ENCODE measurements around the gene UBE2D3. TPM values are rescaled to one million over a fixed set of nuclear protein-coding genes. Genes with fewer than 3 reads are reported as not detected.
A peak's percentile ranks its signal among the peaks of the same experiment; 100 is the strongest.

Gene UBE2D3
- total and polyA plus RNA-seq, 2 donors (not counting 1 experiment from before 2014, with no cell fraction given) = 403 to 427 TPM

DNA sequence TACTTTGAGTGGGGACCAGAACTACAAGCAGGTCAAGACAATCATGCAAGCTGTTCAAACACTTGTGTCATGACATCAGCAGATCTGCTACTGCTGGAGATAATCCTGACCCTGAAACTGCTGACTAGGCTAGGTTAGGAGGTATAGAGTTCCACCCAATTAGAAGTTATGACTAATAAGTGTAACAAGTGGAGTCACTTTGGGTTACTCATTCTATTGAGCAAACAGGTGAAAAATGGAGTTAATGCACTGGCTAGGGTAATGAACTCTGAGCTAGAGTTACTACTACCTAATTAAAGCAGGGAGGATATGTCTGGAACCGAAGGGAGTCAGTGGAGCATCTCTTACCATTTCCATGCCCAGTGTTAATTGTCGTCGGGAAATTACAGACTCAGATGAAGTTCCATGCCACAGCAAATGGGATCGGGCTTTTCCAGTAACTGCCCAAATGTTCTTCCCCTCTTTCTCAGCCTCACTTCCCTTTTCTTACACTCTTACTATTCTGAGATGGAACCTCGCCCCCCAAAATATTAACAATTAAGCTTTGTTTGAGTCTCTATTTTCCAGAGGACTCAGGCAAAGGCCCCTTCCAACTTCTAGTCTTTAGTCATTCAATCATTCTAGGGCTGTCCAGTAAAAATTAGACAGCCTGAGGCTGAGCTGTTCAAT is 46.7 kb downstream of the UBE2D3 start:
- Histone ChIP-seq H3K79me2 (ENCODE audit: control insufficient read depth, insufficient read depth, low read length) (no peaks in the 10 kb centered on the region), H3K9me3 (ENCODE audit: control insufficient read depth, insufficient read depth, low read depth, low read length) (no peaks in the 10 kb centered on the region), H3K27ac (ENCODE audit: insufficient read depth, low read length) (no peak overlapping the region), H3K27me3 (ENCODE audit: control insufficient read depth, insufficient read depth, low read length) (no peaks in the 10 kb centered on the region), H3K4me3 (replicated peaks in 1 of 4; ENCODE audit: control extremely low read depth in 1 of 4, insufficient read depth in 1 of 4, low read depth in 3 of 4, low read length in 4 of 4) (no peak overlapping the region), H2AFZ (ENCODE audit: low read length) (no peak overlapping the region), H3K9ac (ENCODE audit: insufficient read depth, low read length) (no peak overlapping the region), H3K4me2 (ENCODE audit: extremely low read depth, insufficient read depth, low read length) (no peak overlapping the region), H4K20me1 (ENCODE audit: control insufficient read depth, extremely low read depth, insufficient read depth, low read length) (no peaks in the 10 kb centered on the region), H3K4me1 (ENCODE audit: control insufficient read depth, extremely low read depth, insufficient read depth, low read length) (peaks cover 2% of the 10 kb centered on the region), H3K36me3 (ENCODE audit: control insufficient read depth, insufficient read depth, low read length) (no peaks in the 10 kb centered on the region)
- no peak for TF ChIP-seq EZH2 (IDR thresholded peaks at IDR 0.05; ENCODE audit: low read length, missing control alignments)
- TF ChIP-seq, protein P1, sequence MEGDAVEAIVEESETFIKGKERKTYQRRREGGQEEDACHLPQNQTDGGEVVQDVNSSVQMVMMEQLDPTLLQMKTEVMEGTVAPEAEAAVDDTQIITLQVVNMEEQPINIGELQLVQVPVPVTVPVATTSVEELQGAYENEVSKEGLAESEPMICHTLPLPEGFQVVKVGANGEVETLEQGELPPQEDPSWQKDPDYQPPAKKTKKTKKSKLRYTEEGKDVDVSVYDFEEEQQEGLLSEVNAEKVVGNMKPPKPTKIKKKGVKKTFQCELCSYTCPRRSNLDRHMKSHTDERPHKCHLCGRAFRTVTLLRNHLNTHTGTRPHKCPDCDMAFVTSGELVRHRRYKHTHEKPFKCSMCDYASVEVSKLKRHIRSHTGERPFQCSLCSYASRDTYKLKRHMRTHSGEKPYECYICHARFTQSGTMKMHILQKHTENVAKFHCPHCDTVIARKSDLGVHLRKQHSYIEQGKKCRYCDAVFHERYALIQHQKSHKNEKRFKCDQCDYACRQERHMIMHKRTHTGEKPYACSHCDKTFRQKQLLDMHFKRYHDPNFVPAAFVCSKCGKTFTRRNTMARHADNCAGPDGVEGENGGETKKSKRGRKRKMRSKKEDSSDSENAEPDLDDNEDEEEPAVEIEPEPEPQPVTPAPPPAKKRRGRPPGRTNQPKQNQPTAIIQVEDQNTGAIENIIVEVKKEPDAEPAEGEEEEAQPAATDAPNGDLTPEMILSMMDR (conservative IDR thresholded peaks at IDR 0.05 in 1 of 2, IDR thresholded peaks at IDR 0.05 in 1 of 2; ENCODE audit: low read depth in 1 of 2, low read length in 2 of 2) = no peak
- peak; percentile 29 to 39 for DNase-seq (ENCODE audit: low read depth in 2 of 2)

DNA sequence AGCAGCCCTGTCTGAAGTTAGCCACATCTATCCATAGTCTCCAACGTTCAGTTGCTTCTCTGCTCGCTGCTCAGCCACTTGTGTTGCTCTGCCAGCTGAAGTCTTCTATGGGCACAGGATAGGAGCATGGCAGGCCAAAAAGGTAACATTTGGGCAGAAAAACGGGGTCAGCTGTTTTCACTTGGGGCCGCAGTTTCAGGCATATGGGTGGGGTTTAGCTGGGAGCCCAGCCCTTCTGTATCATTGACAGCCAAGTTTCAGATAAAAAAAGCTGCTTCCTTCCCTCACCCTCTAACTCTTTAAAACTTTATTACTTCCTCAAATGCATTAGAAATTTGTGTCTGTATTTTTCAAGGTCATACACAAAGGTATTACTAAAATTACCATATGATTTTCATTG is 48.1 kb downstream of the UBE2D3 start:
- no peak overlapping the region for H2AFZ ChIP-seq (ENCODE audit: low read length)
- TF ChIP-seq, protein P1 (conservative IDR thresholded peaks at IDR 0.05 in 1 of 2, IDR thresholded peaks at IDR 0.05 in 1 of 2; ENCODE audit: low read depth in 1 of 2, low read length in 2 of 2) = no peak
- no peak for TF ChIP-seq EZH2 (IDR thresholded peaks at IDR 0.05; ENCODE audit: low read length, missing control alignments)
- no peaks in the 10 kb centered on the region for H3K27me3 ChIP-seq (ENCODE audit: control insufficient read depth, insufficient read depth, low read length)
- no peaks in the 10 kb centered on the region for H4K20me1 ChIP-seq (ENCODE audit: control insufficient read depth, extremely low read depth, insufficient read depth, low read length)
- no peak for DNase-seq (ENCODE audit: low read depth in 2 of 2)
- H3K9ac ChIP-seq (ENCODE audit: insufficient read depth, low read length) = no peak overlapping the region
- peaks cover 2% of the 10 kb centered on the region for H3K4me1 ChIP-seq (ENCODE audit: control insufficient read depth, extremely low read depth, insufficient read depth, low read length)
- no peak overlapping the region for H3K4me3 ChIP-seq (replicated peaks in 1 of 4; ENCODE audit: control extremely low read depth in 1 of 4, insufficient read depth in 1 of 4, low read depth in 3 of 4, low read length in 4 of 4)
- no peaks in the 10 kb centered on the region for H3K9me3 ChIP-seq (ENCODE audit: control insufficient read depth, insufficient read depth, low read depth, low read length)
- H3K36me3 ChIP-seq (ENCODE audit: control insufficient read depth, insufficient read depth, low read length) = no peaks in the 10 kb centered on the region
- no peak overlapping the region for H3K4me2 ChIP-seq (ENCODE audit: extremely low read depth, insufficient read depth, low read length)
- no peaks in the 10 kb centered on the region for H3K79me2 ChIP-seq (ENCODE audit: control insufficient read depth, insufficient read depth, low read length)
- H3K27ac ChIP-seq (ENCODE audit: insufficient read depth, low read length) = no peak overlapping the region

DNA sequence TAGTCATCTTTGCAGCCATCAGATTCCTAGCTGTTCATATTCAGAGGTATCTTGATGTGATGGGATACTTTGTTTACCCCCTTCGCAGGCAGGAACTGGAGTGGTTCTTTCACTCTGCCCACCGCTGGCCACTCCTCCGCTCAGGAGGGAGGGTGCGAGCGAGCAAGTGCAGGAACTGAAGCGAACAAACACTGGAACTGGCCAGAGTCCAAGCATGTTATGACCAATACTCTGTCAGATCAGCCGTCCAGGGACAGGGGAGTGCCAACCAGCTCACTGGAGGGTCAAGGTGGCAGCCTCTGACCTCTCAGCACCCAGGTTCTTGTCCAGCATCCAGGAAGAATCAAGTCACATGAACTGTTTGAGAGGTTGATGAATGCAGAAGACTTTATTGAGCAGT is 48.6 kb downstream of the UBE2D3 start:
- DNase-seq (ENCODE audit: low read depth in 2 of 2) = no peak
- TF ChIP-seq, protein P1 (conservative IDR thresholded peaks at IDR 0.05 in 1 of 2, IDR thresholded peaks at IDR 0.05 in 1 of 2; ENCODE audit: low read depth in 1 of 2, low read length in 2 of 2) = no peak
- TF ChIP-seq EZH2 (IDR thresholded peaks at IDR 0.05; ENCODE audit: low read length, missing control alignments) = no peak
- peak overlapping the region; percentile 51 for H3K4me2 ChIP-seq (ENCODE audit: extremely low read depth, insufficient read depth, low read length)
- H3K4me1 ChIP-seq (ENCODE audit: control insufficient read depth, extremely low read depth, insufficient read depth, low read length) = peaks cover 2% of the 10 kb centered on the region
- H3K9ac ChIP-seq (ENCODE audit: insufficient read depth, low read length) = no peak overlapping the region
- peak overlapping the region; percentile 49 for H2AFZ ChIP-seq (ENCODE audit: low read length)
- no peaks in the 10 kb centered on the region for H4K20me1 ChIP-seq (ENCODE audit: control insufficient read depth, extremely low read depth, insufficient read depth, low read length)
- H3K36me3 ChIP-seq (ENCODE audit: control insufficient read depth, insufficient read depth, low read length) = no peaks in the 10 kb centered on the region
- H3K27ac ChIP-seq (ENCODE audit: insufficient read depth, low read length) = no peak overlapping the region
- H3K9me3 ChIP-seq (ENCODE audit: control insufficient read depth, insufficient read depth, low read depth, low read length) = no peaks in the 10 kb centered on the region
- no peaks in the 10 kb centered on the region for H3K79me2 ChIP-seq (ENCODE audit: control insufficient read depth, insufficient read depth, low read length)
- no peak overlapping the region for H3K4me3 ChIP-seq (replicated peaks in 1 of 4; ENCODE audit: control extremely low read depth in 1 of 4, insufficient read depth in 1 of 4, low read depth in 3 of 4, low read length in 4 of 4)
- no peaks in the 10 kb centered on the region for H3K27me3 ChIP-seq (ENCODE audit: control insufficient read depth, insufficient read depth, low read length)
